Gastrocnemius medialis (tissue), 4 donors: ENCODE results near the gene ELK4. TPM values are rescaled to one million over a fixed set of nuclear protein-coding genes. Genes with fewer than 3 reads are reported as not detected.
A peak's percentile ranks its signal among the peaks of the same experiment; 100 is the strongest.

Experiments
- ATAC-seq, 2 donors: fragments of 150-250 bp; one replicate each; pipeline ENCODE4 v1.9.1; 2016
- DNase-seq, 2 donors: peaks; one replicate each; pipeline ENCODE4 v3.0.0-alpha.2; 2019
- H3K27ac ChIP-seq, 4 donors: fragments of 200-600 bp; sonication (generic); 1 replicate in 1 of 4; 2 replicates in 3 of 4; pipeline ENCODE4 v1.5.1; 2016 to 2018; ENCODE audit warnings: mild to moderate bottlenecking in 2 of 4, moderate library complexity in 1 of 4
- H3K27me3 ChIP-seq, 3 donors: fragments of 200-600 bp; sonication (generic) in 2 of 3; 1 replicate in 1 of 3; 2 replicates in 2 of 3; pipeline versions ENCODE4 v1.5.1 to v1.6.0; 2016 to 2019; ENCODE audit warnings: mild to moderate bottlenecking in 1 of 3, moderate library complexity in 1 of 3
- H3K36me3 ChIP-seq, 2 donors: fragments of 200-600 bp; sonication (generic) in 1 of 2; one replicate each; pipeline ENCODE4 v1.5.1; 2017 to 2018
- H3K4me1 ChIP-seq, 2 donors: fragments of 200-600 bp; sonication (generic) in 1 of 2; one replicate each; pipeline ENCODE4 v1.5.1; 2016 to 2017; ENCODE audit warnings: mild to moderate bottlenecking in 2 of 2
- H3K4me3 ChIP-seq, 4 donors: fragments of 200-600 bp; sonication (generic) in 3 of 4; 1 replicate in 1 of 4; 2 replicates in 3 of 4; pipeline ENCODE4 v1.5.1; 2016 to 2019; ENCODE audit warnings: mild to moderate bottlenecking in 2 of 4
- H3K9me3 ChIP-seq, 3 donors: fragments of 200-600 bp; sonication (generic) in 2 of 3; 1 replicate in 1 of 3; 2 replicates in 2 of 3; pipeline ENCODE4 v1.5.1; 2016 to 2019
- CTCF ChIP-seq, 5 experiments: fragments of 450-650 bp in 3 of 5; fragments of 200-600 bp in 2 of 5; sonication (generic) in 2 of 5; IDR thresholded peaks in 4 of 5; conservative IDR thresholded peaks in 1 of 5; 1 replicate in 4 of 5; 2 replicates in 1 of 5; pipeline ENCODE4 v1.5.1; 2016 to 2019; ENCODE audit warnings: antibody characterized with exemption in 5 of 5, mild to moderate bottlenecking in 3 of 5, moderate library complexity in 3 of 5
- POLR2A ChIP-seq, 2 donors: fragments of 450-650 bp; IDR thresholded peaks; one replicate each; pipeline ENCODE4 v1.6.1; 2017; ENCODE audit warnings: antibody characterized with exemption in 2 of 2, mild to moderate bottlenecking in 2 of 2, moderate library complexity in 2 of 2
- in situ Hi-C, 4 donors: fragments of 200-750 bp; cut with MboI; loops; one replicate each; pipeline versions ENCODE4 v1.15.0 to v1.8.0; 2017; ENCODE audit warnings: low sequenced_read_pairs in 4 of 4
- intact Hi-C: fragments of 100-400 bp; cut with DNase I; formaldehyde crosslinking; loops from one replicate; pipeline ENCODE4 v1.15.1; 2023; ENCODE audit warnings: low total_unique reads
- total RNA-seq, 4 donors: library from RNA; depleted of rRNA; stranded (reverse); fragments of >200 nt; gene quantifications; one replicate each; pipeline versions ENCODE4 v1.1.0 to v1.2.3, GENCODE V29; 2016

Gene ELK4
- total RNA-seq, 4 donors from 2014 or later = 17.3 to 24.2 (median 20.1) TPM

GRCh38 chr1:205600085-205600484 lies 31.7 kb downstream of the ELK4 start:
- peaks cover 7 to 19% of the 10 kb centered on the region in 2 donors for H3K4me1 ChIP-seq
- intact Hi-C loops = no loop called here
- H3K27me3 ChIP-seq = no peaks in the 10 kb centered on the region
- ATAC-seq (no peak), DNase-seq (no peak)
- no peak for TF ChIP-seq POLR2A (IDR thresholded peaks at IDR 0.05)
- no peak for TF ChIP-seq CTCF (IDR thresholded peaks at IDR 0.05 in 4 of 5, conservative IDR thresholded peaks at IDR 0.05 in 1 of 5)
- H3K4me3 ChIP-seq = no peak overlapping the region
- H3K36me3 ChIP-seq = no peaks in the 10 kb centered on the region
- H3K9me3 ChIP-seq = no peaks in the 10 kb centered on the region
- in situ Hi-C loops = no loop called here
- peak overlapping the region in 2 of 4 donors; percentile 55 to 64 for H3K27ac ChIP-seq

- TF ChIP-seq CTCF (IDR thresholded peaks at IDR 0.05 in 4 of 5, conservative IDR thresholded peaks at IDR 0.05 in 1 of 5) (no peak), POLR2A (IDR thresholded peaks at IDR 0.05) (no peak)
- ATAC-seq (no peak), DNase-seq (no peak)
- no peak overlapping the region for H3K4me3 ChIP-seq
- no peaks in the 10 kb centered on the region for H3K9me3 ChIP-seq
- H3K4me1 ChIP-seq = peaks cover 7 to 19% of the 10 kb centered on the region in 2 donors
- H3K36me3 ChIP-seq = no peaks in the 10 kb centered on the region
- in situ Hi-C loops (loop anchor here in 1 of 4 donors (5.0 kb wide), 1 partner anchor 58 kb away; no protein-coding TSS in a partner anchor), intact Hi-C loops (no loop called here)
- H3K27me3 ChIP-seq = no peaks in the 10 kb centered on the region
- H3K27ac ChIP-seq = peak overlapping the region in 2 of 4 donors; percentile 55 to 64
Observed at GRCh38 chr1:205599669-205600042, 32.2 kb downstream of the ELK4 start.

GRCh38 chr1:205598841-205599668 lies 32.8 kb downstream of the ELK4 start:
- TF ChIP-seq POLR2A (IDR thresholded peaks at IDR 0.05) (no peak), CTCF (IDR thresholded peaks at IDR 0.05 in 4 of 5, conservative IDR thresholded peaks at IDR 0.05 in 1 of 5) (no peak)
- Histone ChIP-seq H3K27ac (peak overlapping the region; percentile 34 to 64 (median 51)), H3K4me3 (no peak overlapping the region), H3K27me3 (no peaks in the 10 kb centered on the region), H3K36me3 (no peaks in the 10 kb centered on the region), H3K9me3 (no peaks in the 10 kb centered on the region), H3K4me1 (peaks cover 7 to 19% of the 10 kb centered on the region in 2 donors)
- peak in 1 of 2 donors; percentile 66 for ATAC-seq
- in situ Hi-C loops = loop anchor here in 1 of 4 donors (5.0 kb wide), 1 partner anchor 58 kb away; no protein-coding TSS in a partner anchor
- DNase-seq = no peak
- intact Hi-C loops = no loop called here

GRCh38 chr1:205597691-205598314 lies 34.0 kb downstream of the ELK4 start:
- in situ Hi-C loops = loop anchor here in 1 of 4 donors (5.0 kb wide), 1 partner anchor 59 kb away; no protein-coding TSS in a partner anchor
- ATAC-seq = no peak

More at GRCh38 chr1:205597691-205598314, 34.0 kb downstream of the ELK4 start:
- TF ChIP-seq CTCF (IDR thresholded peaks at IDR 0.05 in 4 of 5, conservative IDR thresholded peaks at IDR 0.05 in 1 of 5) (no peak), POLR2A (IDR thresholded peaks at IDR 0.05) (no peak)
- Histone ChIP-seq H3K4me3 (no peak overlapping the region), H3K4me1 (peaks cover 7 to 19% of the 10 kb centered on the region in 2 donors), H3K36me3 (no peaks in the 10 kb centered on the region), H3K9me3 (no peaks in the 10 kb centered on the region), H3K27ac (peak overlapping the region in 3 of 4 donors; percentile 8 to 64 (median 40)), H3K27me3 (no peaks in the 10 kb centered on the region)
- intact Hi-C loops = no loop called here
- no peak for DNase-seq
